PC-3 (cell line): ENCODE measurements around the gene AK8. TPM values are rescaled to one million over a fixed set of nuclear protein-coding genes. Genes with fewer than 3 reads are reported as not detected.

ENCODE experiments used
- ATAC-seq: fragments of 200-7000 bp; cut with Tn5 transposase; 2 replicates; pipeline ENCODE4 v1.9.1; 2020; ENCODE audit warnings: mild to moderate bottlenecking, moderate library complexity
- BruUV-seq: library from RNA; stranded (reverse); fragments of 400-500 nt; replicated peaks from 2 replicates; lab custom pipeline; 2021; lab: Mats Ljungman, UMichigan
- CTCF ChIA-PET: fragments of 300-600 bp; sonication (Branson Sonifier 250); formaldehyde crosslinking; loops from one replicate; lab custom pipeline; 2022; ENCODE audit warnings: antibody characterized with exemption; lab: Charles Lee
- POLR2A ChIA-PET: fragments of 300-600 bp; sonication (Branson Sonifier 250); formaldehyde crosslinking; loops from one replicate; lab custom pipeline; 2022; ENCODE audit warnings: antibody characterized with exemption; ENCODE audit not compliant: unreplicated experiment; lab: Charles Lee
- DNase-seq: peaks from one replicate; pipeline ENCODE4 v3.0.0-alpha.2; 2015
- H2AFZ ChIP-seq: fragments of 300-600 bp; sonication (generic); 2 replicates; pipeline ENCODE4 v1.6.0; 2016; ENCODE audit warnings: antibody characterized with exemption, low read length
- H3F3A ChIP-seq: fragments of 300-600 bp; sonication (generic); one replicate; pipeline ENCODE4 v1.6.0; 2017; ENCODE audit warnings: antibody characterized with exemption, low read length, control low read depth, mild to moderate bottlenecking; ENCODE audit not compliant: unreplicated experiment
- H3K27ac ChIP-seq: fragments of 300-600 bp; sonication (generic); 2 replicates; pipeline ENCODE4 v1.5.1; 2016; ENCODE audit warnings: mild to moderate bottlenecking, low read length
- H3K27me3 ChIP-seq: fragments of 300-600 bp; sonication (generic); 2 replicates; pipeline ENCODE4 v1.6.1; 2016; ENCODE audit warnings: low read length, mixed read lengths
- H3K36me3 ChIP-seq: fragments of 300-600 bp; sonication (generic); 2 replicates; pipeline ENCODE4 v1.6.1; 2016; ENCODE audit warnings: low read depth, mixed run types, low read length, mixed read lengths
- H3K4me1 ChIP-seq: fragments of 300-600 bp; sonication (generic); 2 replicates; pipeline ENCODE4 v1.5.1; 2016; ENCODE audit warnings: low read length; ENCODE audit not compliant: insufficient read depth
- H3K4me2 ChIP-seq: fragments of 300-600 bp; sonication (generic); 2 replicates; pipeline ENCODE4 v1.6.0; 2016; ENCODE audit warnings: low read length
- H3K4me3 ChIP-seq: fragments of 300-600 bp; sonication (generic); 2 replicates; pipeline ENCODE4 v1.5.1; 2016; ENCODE audit warnings: mild to moderate bottlenecking, low read length, mixed read lengths
- H3K79me2 ChIP-seq: fragments of 300-600 bp; sonication (generic); 2 replicates; pipeline ENCODE4 v1.6.1; 2017; ENCODE audit warnings: low read length, mixed read lengths
- H3K9ac ChIP-seq: fragments of 300-600 bp; sonication (generic); 2 replicates; pipeline ENCODE4 v1.6.0; 2016; ENCODE audit warnings: mild to moderate bottlenecking, low read length
- H3K9me2 ChIP-seq: fragments of 300-600 bp; sonication (generic); replicated peaks from 2 replicates; pipeline ENCODE4 v1.6.1; 2016; ENCODE audit warnings: mixed run types, low read length, mixed read lengths
- H3K9me3 ChIP-seq: fragments of 300-600 bp; sonication (generic); 2 replicates; pipeline ENCODE4 v1.6.1; 2016; ENCODE audit warnings: low read length, mixed read lengths
- H4K20me1 ChIP-seq: fragments of 300-600 bp; sonication (generic); 2 replicates; pipeline ENCODE4 v1.6.1; 2016; ENCODE audit warnings: low read length, mixed read lengths
- EZH2 ChIP-seq: fragments of 300-600 bp; sonication (generic); IDR thresholded peaks from one replicate; pipeline ENCODE4 v1.6.1; 2017; ENCODE audit warnings: antibody characterized with exemption, mild to moderate bottlenecking, low read length; ENCODE audit not compliant: unreplicated experiment
- EZH2phosphoT487 ChIP-seq: fragments of 300-600 bp; sonication (generic); IDR thresholded peaks from 2 replicates; pipeline ENCODE4 v1.6.1; 2018; ENCODE audit warnings: mild to moderate bottlenecking, antibody characterized with exemption, low read length, borderline replicate concordance
- intact Hi-C: fragments of 100-400 bp; cut with micrococcal nuclease; formaldehyde crosslinking; loops from 2 replicates; pipeline ENCODE4 v1.9.0; 2023
- total RNA-seq: library from RNA; depleted of rRNA; stranded (reverse); fragments of >200 nt; gene quantifications from 2 replicates; pipeline ENCODE4 v1.2.3, GENCODE V29; 2014
- TF ChIP-seq, protein P1 (sequence below): fragments of 300-600 bp; sonication (generic); conservative IDR thresholded peaks from 2 replicates; pipeline ENCODE4 v1.5.1; 2017; ENCODE audit warnings: antibody characterized with exemption, low read depth, mild to moderate bottlenecking, low read length

The AK8 gene
- total RNA-seq, 1 experiment from 2014 or later = 0.55 TPM

GRCh38 chr9:132825430-132825829 lies 52.7 kb downstream of the AK8 start:
- TF ChIP-seq EZH2 (no peak), EZH2phosphoT487 (no peak)
- TF ChIP-seq, protein P1, sequence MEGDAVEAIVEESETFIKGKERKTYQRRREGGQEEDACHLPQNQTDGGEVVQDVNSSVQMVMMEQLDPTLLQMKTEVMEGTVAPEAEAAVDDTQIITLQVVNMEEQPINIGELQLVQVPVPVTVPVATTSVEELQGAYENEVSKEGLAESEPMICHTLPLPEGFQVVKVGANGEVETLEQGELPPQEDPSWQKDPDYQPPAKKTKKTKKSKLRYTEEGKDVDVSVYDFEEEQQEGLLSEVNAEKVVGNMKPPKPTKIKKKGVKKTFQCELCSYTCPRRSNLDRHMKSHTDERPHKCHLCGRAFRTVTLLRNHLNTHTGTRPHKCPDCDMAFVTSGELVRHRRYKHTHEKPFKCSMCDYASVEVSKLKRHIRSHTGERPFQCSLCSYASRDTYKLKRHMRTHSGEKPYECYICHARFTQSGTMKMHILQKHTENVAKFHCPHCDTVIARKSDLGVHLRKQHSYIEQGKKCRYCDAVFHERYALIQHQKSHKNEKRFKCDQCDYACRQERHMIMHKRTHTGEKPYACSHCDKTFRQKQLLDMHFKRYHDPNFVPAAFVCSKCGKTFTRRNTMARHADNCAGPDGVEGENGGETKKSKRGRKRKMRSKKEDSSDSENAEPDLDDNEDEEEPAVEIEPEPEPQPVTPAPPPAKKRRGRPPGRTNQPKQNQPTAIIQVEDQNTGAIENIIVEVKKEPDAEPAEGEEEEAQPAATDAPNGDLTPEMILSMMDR = no peak
- no peak overlapping the region for H3K9ac ChIP-seq
- DNase-seq = no peak
- ChIA-PET POLR2A (no interaction called here), CTCF (no interaction called here)
- no peaks in the 10 kb centered on the region for H4K20me1 ChIP-seq
- H3K4me1 ChIP-seq = no peaks in the 10 kb centered on the region
- no peaks in the 10 kb centered on the region for H3K36me3 ChIP-seq
- H3K79me2 ChIP-seq = no peaks in the 10 kb centered on the region
- H3F3A ChIP-seq = no peaks in the 10 kb centered on the region
- BruUV-seq = no TSS peak
- no peaks in the 10 kb centered on the region for H3K27me3 ChIP-seq
- no peak overlapping the region for H3K4me2 ChIP-seq
- no peaks in the 10 kb centered on the region for H3K9me3 ChIP-seq
- no peak overlapping the region for H3K4me3 ChIP-seq
- no peak for ATAC-seq
- no peak overlapping the region for H2AFZ ChIP-seq
- intact Hi-C loops = no loop called here
- H3K9me2 ChIP-seq = no peaks in the 10 kb centered on the region
- no peak overlapping the region for H3K27ac ChIP-seq

- H3K79me2 ChIP-seq = no peaks in the 10 kb centered on the region
- H4K20me1 ChIP-seq = no peaks in the 10 kb centered on the region
- ATAC-seq = no peak
- H3K36me3 ChIP-seq = no peaks in the 10 kb centered on the region
- CTCF ChIA-PET = no interaction called here
- H3K4me3 ChIP-seq = no peak overlapping the region
- H3K9ac ChIP-seq = no peak overlapping the region
- DNase-seq = no peak
- H3K9me3 ChIP-seq = no peaks in the 10 kb centered on the region
- H3F3A ChIP-seq = no peaks in the 10 kb centered on the region
- POLR2A ChIA-PET = no interaction called here
- intact Hi-C loops = no loop called here
- no peaks in the 10 kb centered on the region for H3K27me3 ChIP-seq
- no peak overlapping the region for H3K4me2 ChIP-seq
- H3K4me1 ChIP-seq = no peaks in the 10 kb centered on the region
- TF ChIP-seq, protein P1 = no peak
- TF ChIP-seq EZH2phosphoT487 = no peak
- TF ChIP-seq EZH2 = no peak
- no peak overlapping the region for H3K27ac ChIP-seq
- H3K9me2 ChIP-seq = no peaks in the 10 kb centered on the region
- H2AFZ ChIP-seq = no peak overlapping the region
- no TSS peak for BruUV-seq
These were observed 53.1 kb downstream of the AK8 start for GRCh38 chr9:132824951-132825350.

- ATAC-seq (no peak), DNase-seq (no peak)
- no peaks in the 10 kb centered on the region for H3F3A ChIP-seq
- H3K27ac ChIP-seq = no peak overlapping the region
- CTCF ChIA-PET = no interaction called here
- intact Hi-C loops = no loop called here
- H3K36me3 ChIP-seq = no peaks in the 10 kb centered on the region
- H3K4me3 ChIP-seq = no peak overlapping the region
- no peak overlapping the region for H3K4me2 ChIP-seq
- no TSS peak for BruUV-seq
- no peaks in the 10 kb centered on the region for H3K4me1 ChIP-seq
- H3K9me3 ChIP-seq = no peaks in the 10 kb centered on the region
- no peaks in the 10 kb centered on the region for H3K79me2 ChIP-seq
- no peaks in the 10 kb centered on the region for H4K20me1 ChIP-seq
- no peak for TF ChIP-seq EZH2phosphoT487
- H3K27me3 ChIP-seq = no peaks in the 10 kb centered on the region
- no peak overlapping the region for H3K9ac ChIP-seq
- POLR2A ChIA-PET = no interaction called here
- H3K9me2 ChIP-seq = no peaks in the 10 kb centered on the region
- H2AFZ ChIP-seq = no peak overlapping the region
These were observed 53.9 kb downstream of the AK8 start for GRCh38 chr9:132824151-132824550.
